Glutamatergic neuron (in vitro differentiated cells): ENCODE results near the gene DIP2A. TPM values are rescaled to one million over a fixed set of nuclear protein-coding genes. Genes with fewer than 3 reads are reported as not detected.

Source experiments
- DNase-seq: peaks from one replicate; pipeline ENCODE4 v3.0.0; 2022
- H3K27ac Mint-ChIP-seq: one replicate; pipeline ENCODE4 v1.8.0; 2020; ENCODE audit warnings: mild to moderate bottlenecking, mixed read lengths, inconsistent platforms; ENCODE audit not compliant: unreplicated experiment
- H3K27me3 Mint-ChIP-seq: one replicate; pipeline ENCODE4 v1.8.0; 2020; ENCODE audit warnings: mild to moderate bottlenecking, moderate library complexity, mixed read lengths, inconsistent platforms; ENCODE audit not compliant: unreplicated experiment
- H3K36me3 Mint-ChIP-seq: one replicate; pipeline ENCODE4 v1.8.0; 2020; ENCODE audit warnings: mild to moderate bottlenecking, mixed read lengths, inconsistent platforms; ENCODE audit not compliant: unreplicated experiment
- H3K4me1 Mint-ChIP-seq: one replicate; pipeline ENCODE4 v1.8.0; 2020; ENCODE audit warnings: mild to moderate bottlenecking, low read depth, mixed read lengths, inconsistent platforms; ENCODE audit not compliant: unreplicated experiment
- H3K4me3 Mint-ChIP-seq: one replicate; pipeline ENCODE4 v1.8.0; 2020; ENCODE audit warnings: mild to moderate bottlenecking, mixed read lengths, inconsistent platforms; ENCODE audit not compliant: unreplicated experiment
- H3K9me3 Mint-ChIP-seq: one replicate; pipeline ENCODE4 v1.8.0; 2020; ENCODE audit warnings: mild to moderate bottlenecking, moderate library complexity, mixed read lengths, inconsistent platforms; ENCODE audit not compliant: unreplicated experiment
- CTCF ChIP-seq: fragments of 200-600 bp; sonication (generic); IDR thresholded peaks from one replicate; pipeline ENCODE4 v1.5.0; 2021; ENCODE audit not compliant: partially characterized antibody, unreplicated experiment
- total RNA-seq: library from RNA; stranded (reverse); fragmentation: NEBNext Ultra II Directional; extraction: Animal tissue kit (Norgen Biotek cat#: 25700); gene quantifications from one replicate; pipeline ENCODE4 v1.2.1, GENCODE V29; 2021; ENCODE audit not compliant: unreplicated experiment

Gene DIP2A
- total RNA-seq, 1 donor from 2014 or later = 55.4 TPM

GRCh38 chr21:46545911-46546310, 87.2 kb downstream of the DIP2A start:
- Mint-ChIP-seq H3K27ac (no peak overlapping the region), H3K4me1 (peaks cover 4% of the 10 kb centered on the region), H3K4me3 (no peak overlapping the region), H3K36me3 (peaks cover 6% of the 10 kb centered on the region), H3K27me3 (no peaks in the 10 kb centered on the region), H3K9me3 (no peaks in the 10 kb centered on the region)
- DNase-seq = no peak
- no peak for TF ChIP-seq CTCF

GRCh38 chr21:46546799-46547198, 88.1 kb downstream of the DIP2A start:
- Mint-ChIP-seq H3K4me1 (peaks cover 4% of the 10 kb centered on the region), H3K27me3 (no peaks in the 10 kb centered on the region), H3K27ac (no peak overlapping the region), H3K36me3 (peaks cover 6% of the 10 kb centered on the region), H3K9me3 (no peaks in the 10 kb centered on the region), H3K4me3 (no peak overlapping the region)
- DNase-seq = no peak
- no peak for TF ChIP-seq CTCF

- Mint-ChIP-seq H3K36me3 (peaks cover 6% of the 10 kb centered on the region), H3K9me3 (no peaks in the 10 kb centered on the region), H3K4me3 (no peak overlapping the region), H3K27ac (no peak overlapping the region), H3K4me1 (no peaks in the 10 kb centered on the region), H3K27me3 (no peaks in the 10 kb centered on the region)
- DNase-seq = no peak
- no peak for TF ChIP-seq CTCF
Observed at GRCh38 chr21:46549650-46550049, 91.0 kb downstream of the DIP2A start.

- no peak overlapping the region for H3K27ac Mint-ChIP-seq
- no peak for DNase-seq
- H3K4me1 Mint-ChIP-seq = no peaks in the 10 kb centered on the region
- no peak for TF ChIP-seq CTCF
- no peaks in the 10 kb centered on the region for H3K9me3 Mint-ChIP-seq
- no peak overlapping the region for H3K4me3 Mint-ChIP-seq
- no peaks in the 10 kb centered on the region for H3K27me3 Mint-ChIP-seq
- peaks cover 6% of the 10 kb centered on the region for H3K36me3 Mint-ChIP-seq
Observed at GRCh38 chr21:46550116-46550941, 91.6 kb downstream of the DIP2A start.

GRCh38 chr21:46551636-46552241, 93.0 kb downstream of the DIP2A start:
- H3K27ac Mint-ChIP-seq = no peak overlapping the region
- no peak overlapping the region for H3K4me3 Mint-ChIP-seq

More at GRCh38 chr21:46551636-46552241, 93.0 kb downstream of the DIP2A start:
- TF ChIP-seq CTCF = no peak
- DNase-seq = no peak
- peaks cover 2% of the 10 kb centered on the region for H3K27me3 Mint-ChIP-seq
- H3K36me3 Mint-ChIP-seq = peaks cover 14% of the 10 kb centered on the region
- H3K9me3 Mint-ChIP-seq = peaks cover 2% of the 10 kb centered on the region
- H3K4me1 Mint-ChIP-seq = no peaks in the 10 kb centered on the region
